ENCODE data around the gene STXBP2.

Gene STXBP2

DNA sequence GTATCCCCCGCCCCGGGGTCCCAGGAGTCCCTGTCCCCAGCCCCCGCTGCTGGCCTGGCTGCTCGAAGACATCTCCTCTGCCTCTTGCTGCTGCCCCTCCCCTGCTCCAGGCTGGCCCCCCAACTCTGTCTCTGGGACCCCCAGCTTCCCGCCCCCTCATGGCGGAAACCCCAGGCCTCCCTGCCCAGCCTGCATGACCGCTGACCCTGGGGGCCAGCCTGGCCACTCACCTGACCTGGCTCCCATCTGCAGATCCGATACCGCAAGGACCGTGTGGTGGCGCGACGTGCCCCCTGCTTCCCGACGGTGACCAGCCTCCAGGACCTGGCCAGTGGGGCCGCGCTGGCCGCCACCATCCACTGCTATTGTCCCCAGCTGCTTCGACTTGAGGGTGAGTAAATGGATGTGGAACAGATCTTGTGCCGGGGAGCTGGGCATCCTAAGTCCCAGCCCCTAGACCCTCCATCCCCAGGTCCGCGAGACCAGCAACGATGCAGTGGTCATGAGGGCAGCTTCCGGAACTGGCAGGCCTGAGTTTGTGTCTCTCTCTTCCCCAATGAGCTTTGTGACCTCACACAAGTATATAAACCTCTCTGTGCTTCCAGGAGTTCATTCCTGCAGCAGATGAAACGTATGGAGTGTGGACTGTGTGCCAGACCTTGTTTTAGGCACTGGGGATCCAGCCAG is 28.9 kb upstream of the STXBP2 start:
- no peak for ATAC-seq
- H3K4me3 Mint-ChIP-seq: no peak overlapping the region
- peaks cover 6% of the 10 kb centered on the region for H3K4me1 Mint-ChIP-seq
- H3K27ac Mint-ChIP-seq: no peak overlapping the region
- peaks cover 5% of the 10 kb centered on the region for H3K36me3 Mint-ChIP-seq
- H3K9me3 Mint-ChIP-seq: peaks cover 5% of the 10 kb centered on the region
- H3K27me3 Mint-ChIP-seq: peaks cover 37% of the 10 kb centered on the region

DNA sequence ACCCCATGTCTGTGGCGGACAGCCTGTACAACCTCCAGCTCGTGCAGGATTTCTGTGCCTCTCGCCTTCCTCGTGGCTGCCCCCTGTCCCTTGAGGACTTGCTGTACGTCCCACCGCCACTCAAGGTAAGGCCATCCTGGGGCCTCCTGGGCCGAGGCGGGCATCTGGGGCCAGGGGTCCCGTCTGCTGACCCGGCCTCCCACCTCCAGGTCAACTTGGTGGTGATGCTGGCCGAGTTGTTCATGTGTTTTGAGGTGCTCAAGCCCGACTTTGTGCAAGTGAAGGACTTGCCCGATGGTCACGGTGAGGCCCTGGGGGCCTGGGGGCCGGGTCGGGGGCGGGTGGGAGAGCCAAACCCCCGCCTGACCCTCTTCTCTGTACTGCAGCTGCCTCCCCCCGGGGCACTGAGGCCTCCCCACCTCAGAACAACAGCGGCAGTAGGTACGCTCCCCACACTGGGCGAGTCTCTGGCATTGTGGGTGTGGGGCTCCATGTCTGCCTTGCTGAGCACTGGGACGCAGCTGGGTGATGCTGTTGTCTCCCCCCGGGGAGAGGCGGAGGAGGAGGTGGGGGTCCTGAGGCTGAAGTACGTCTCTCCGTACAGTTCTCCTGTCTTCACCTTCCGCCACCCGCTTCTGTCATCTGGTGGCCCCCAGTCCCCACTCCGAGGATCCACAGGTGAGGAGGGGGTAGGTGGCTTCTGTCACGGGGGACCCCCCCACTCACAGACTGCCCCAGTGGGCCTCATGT is 26.2 kb upstream of the STXBP2 start:
- H3K27ac Mint-ChIP-seq: no peak overlapping the region

DNA sequence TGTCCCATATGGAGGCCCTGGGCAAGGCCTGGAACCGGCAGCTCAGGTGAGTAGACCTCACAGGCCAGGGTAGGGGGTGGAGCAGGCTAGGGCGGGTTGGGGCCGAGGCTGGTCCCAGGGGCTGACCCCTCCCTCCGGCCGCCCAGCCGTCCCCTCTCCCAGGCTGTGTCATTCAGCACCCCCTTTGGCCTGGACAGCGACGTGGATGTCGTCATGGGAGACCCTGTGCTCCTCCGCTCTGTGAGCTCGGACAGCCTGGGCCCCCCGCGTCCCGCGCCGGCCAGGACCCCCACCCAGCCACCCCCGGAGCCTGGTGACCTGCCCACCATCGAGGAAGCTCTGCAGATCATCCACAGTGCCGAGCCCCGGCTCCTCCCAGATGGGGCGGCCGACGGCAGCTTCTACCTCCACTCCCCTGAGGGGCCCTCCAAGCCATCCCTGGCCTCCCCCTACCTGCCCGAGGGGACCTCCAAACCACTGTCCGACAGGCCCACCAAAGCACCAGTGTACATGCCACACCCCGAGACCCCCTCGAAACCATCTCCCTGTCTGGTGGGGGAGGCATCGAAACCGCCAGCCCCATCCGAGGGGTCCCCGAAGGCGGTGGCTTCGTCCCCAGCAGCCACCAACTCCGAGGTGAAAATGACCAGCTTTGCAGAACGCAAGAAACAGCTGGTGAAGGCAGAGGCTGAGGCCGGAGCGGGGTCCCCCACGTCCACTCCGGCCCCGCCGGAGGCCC is 25.2 kb upstream of the STXBP2 start:
- H3K4me3 Mint-ChIP-seq: no peak overlapping the region
- H3K4me1 Mint-ChIP-seq: no peaks in the 10 kb centered on the region
- no peaks in the 10 kb centered on the region for H3K9me3 Mint-ChIP-seq
- ATAC-seq: no peak
- H3K27ac Mint-ChIP-seq: no peak overlapping the region
- H3K27me3 Mint-ChIP-seq: peaks cover 5% of the 10 kb centered on the region
- peaks cover 5% of the 10 kb centered on the region for H3K36me3 Mint-ChIP-seq

More for the DNA sequence above, 26.2 kb upstream of the STXBP2 start:
- ATAC-seq: no peak
- Mint-ChIP-seq H3K27me3 (peaks cover 12% of the 10 kb centered on the region), H3K4me3 (no peak overlapping the region), H3K4me1 (peaks cover 2% of the 10 kb centered on the region), H3K9me3 (peaks cover 2% of the 10 kb centered on the region), H3K36me3 (peaks cover 2% of the 10 kb centered on the region)

DNA sequence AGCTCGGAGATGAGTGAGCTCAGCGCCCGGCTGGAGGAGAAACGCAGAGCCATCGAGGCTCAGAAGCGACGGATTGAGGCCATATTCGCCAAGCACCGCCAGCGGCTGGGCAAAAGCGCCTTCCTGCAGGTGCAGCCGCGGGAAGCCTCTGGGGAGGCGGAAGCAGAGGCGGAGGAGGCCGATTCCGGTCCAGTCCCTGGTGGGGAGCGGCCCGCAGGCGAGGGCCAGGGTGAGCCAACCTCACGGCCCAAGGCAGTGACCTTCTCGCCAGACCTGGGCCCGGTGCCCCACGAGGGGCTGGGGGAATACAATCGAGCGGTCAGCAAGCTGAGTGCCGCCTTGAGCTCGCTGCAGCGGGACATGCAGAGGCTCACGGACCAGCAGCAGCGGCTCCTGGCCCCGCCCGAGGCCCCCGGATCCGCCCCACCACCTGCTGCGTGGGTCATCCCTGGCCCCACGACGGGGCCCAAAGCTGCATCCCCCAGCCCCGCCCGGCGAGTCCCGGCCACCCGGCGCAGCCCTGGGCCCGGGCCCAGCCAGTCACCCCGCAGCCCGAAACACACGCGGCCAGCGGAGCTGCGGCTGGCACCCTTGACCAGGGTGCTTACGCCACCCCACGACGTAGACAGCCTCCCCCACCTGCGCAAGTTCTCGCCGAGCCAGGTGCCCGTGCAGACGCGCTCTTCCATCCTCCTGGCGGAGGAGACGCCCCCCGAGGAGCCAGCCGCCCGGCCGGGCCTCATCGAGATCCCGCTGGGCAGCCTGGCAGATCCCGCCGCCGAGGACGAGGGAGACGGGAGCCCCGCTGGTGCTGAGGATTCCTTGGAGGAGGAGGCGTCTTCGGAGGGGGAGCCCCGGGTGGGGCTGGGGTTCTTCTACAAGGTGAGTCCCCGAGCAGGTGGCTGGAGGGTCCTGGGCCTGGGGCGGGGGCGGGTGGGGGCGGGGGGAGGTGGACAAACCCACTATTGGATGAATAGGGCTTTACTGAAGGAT is 24.3 kb upstream of the STXBP2 start:
- no peak overlapping the region for H3K4me3 Mint-ChIP-seq
- H3K27ac Mint-ChIP-seq: no peak overlapping the region
- peaks cover 14% of the 10 kb centered on the region for H3K36me3 Mint-ChIP-seq
- no peak for ATAC-seq
- H3K4me1 Mint-ChIP-seq: no peaks in the 10 kb centered on the region
- no peaks in the 10 kb centered on the region for H3K27me3 Mint-ChIP-seq
- H3K9me3 Mint-ChIP-seq: no peaks in the 10 kb centered on the region

DNA sequence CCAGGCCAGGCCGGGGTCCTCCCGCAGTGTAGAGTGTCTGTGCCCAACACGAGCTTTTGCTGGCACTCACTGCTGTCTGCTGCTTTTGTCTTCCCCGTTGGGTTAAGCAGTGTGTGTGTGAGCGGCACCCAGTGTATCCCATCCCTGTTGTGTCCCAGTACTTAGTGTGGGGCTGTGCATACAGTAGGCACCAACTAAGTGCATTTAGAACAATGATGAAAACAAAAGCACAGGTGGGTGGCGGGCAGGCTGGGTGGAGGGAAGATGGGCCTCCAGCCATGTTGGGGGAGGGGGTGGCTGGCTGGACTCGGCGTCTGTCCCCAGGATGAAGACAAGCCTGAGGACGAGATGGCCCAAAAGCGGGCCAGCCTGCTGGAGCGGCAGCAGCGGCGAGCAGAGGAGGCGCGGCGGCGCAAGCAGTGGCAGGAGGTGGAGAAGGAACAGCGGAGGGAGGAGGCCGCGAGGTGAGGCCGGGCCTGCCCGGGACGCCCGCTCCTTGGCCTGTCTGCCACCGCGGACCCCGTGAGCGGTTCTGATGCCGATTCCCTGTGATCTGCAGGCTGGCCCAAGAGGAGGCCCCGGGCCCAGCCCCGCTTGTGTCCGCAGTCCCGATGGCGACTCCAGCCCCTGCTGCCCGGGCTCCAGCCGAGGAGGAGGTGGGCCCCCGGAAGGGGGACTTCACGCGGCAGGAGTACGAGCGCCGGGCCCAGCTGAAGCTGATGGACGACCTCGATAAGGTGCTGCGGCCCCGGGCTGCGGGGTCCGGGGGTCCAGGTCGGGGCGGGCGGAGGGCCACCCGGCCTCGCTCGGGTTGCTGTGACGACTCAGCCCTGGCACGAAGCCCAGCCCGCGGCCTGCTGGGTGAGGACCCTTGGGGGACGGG is 21.8 kb upstream of the STXBP2 start:
- Mint-ChIP-seq H3K27me3 (no peaks in the 10 kb centered on the region), H3K27ac (no peak overlapping the region), H3K9me3 (no peaks in the 10 kb centered on the region), H3K36me3 (peaks cover 38% of the 10 kb centered on the region), H3K4me3 (no peak overlapping the region), H3K4me1 (no peaks in the 10 kb centered on the region)
- no peak for ATAC-seq

DNA sequence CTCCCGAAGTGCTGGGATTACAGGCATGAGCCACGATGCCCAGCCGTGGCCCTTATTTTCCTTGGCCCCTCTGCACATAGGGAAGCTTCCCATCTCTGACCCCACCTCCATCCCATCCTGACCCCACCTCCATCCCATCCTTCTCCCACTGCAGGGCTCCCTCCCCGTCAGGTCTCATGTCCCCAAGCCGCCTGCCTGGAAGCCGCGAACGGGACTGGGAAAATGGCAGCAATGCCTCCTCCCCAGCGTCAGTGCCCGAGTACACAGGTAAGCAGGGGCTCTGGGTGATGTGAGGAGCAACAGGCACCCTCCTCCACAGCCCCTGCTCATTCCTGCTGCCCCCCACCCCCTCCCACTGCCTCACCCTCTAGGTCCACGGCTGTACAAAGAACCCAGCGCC is 19.7 kb upstream of the STXBP2 start:
- H3K36me3 Mint-ChIP-seq: peaks cover 57% of the 10 kb centered on the region
- no peaks in the 10 kb centered on the region for H3K9me3 Mint-ChIP-seq
- no peaks in the 10 kb centered on the region for H3K27me3 Mint-ChIP-seq
- H3K27ac Mint-ChIP-seq: no peak overlapping the region
- no peak overlapping the region for H3K4me3 Mint-ChIP-seq
- H3K4me1 Mint-ChIP-seq: no peaks in the 10 kb centered on the region
- ATAC-seq: no peak

DNA sequence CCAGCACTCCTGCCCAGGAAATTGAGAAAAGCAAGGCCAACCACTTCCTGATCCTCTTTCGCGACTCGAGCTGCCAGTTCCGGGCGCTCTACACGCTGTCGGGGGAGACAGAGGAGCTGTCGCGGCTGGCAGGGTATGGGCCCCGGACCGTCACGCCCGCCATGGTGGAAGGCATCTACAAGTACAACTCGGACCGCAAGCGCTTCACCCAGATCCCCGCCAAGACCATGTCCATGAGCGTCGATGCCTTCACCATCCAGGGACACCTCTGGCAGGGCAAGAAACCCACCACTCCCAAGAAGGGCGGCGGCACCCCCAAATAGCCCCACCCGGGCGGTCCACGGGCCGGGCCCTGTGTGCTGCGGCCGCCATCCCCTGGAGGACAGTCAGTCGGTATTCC is 19.2 kb upstream of the STXBP2 start:
- Mint-ChIP-seq H3K9me3 (no peaks in the 10 kb centered on the region), H3K36me3 (peaks cover 61% of the 10 kb centered on the region), H3K27me3 (no peaks in the 10 kb centered on the region), H3K4me3 (no peak overlapping the region), H3K4me1 (no peaks in the 10 kb centered on the region), H3K27ac (no peak overlapping the region)
- ATAC-seq: peak; percentile 22

DNA sequence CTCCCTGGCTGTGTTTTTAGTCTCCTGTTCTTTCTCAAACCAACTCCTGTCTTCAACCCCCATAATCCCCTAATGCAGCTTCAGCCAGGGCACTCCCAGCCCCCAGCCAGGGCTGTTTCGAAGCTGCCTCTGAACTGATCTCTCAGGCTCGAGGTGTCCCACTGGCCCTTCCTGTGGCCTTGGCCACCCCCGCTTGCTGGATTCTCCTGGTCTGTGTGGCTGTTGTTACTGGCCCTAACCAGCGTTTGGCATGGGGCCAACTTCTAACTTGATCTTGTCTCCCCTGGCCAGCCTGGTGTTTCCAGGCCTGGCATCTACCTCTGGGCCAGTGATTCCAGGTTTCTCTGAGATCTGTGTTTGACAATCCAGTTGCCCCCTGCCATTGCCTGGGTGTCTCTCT is 18.6 kb upstream of the STXBP2 start:
- H3K27ac Mint-ChIP-seq: no peak overlapping the region
- no peak overlapping the region for H3K4me3 Mint-ChIP-seq
- no peak for ATAC-seq
- peaks cover 67% of the 10 kb centered on the region for H3K36me3 Mint-ChIP-seq
- H3K9me3 Mint-ChIP-seq: no peaks in the 10 kb centered on the region
- H3K4me1 Mint-ChIP-seq: no peaks in the 10 kb centered on the region
- no peaks in the 10 kb centered on the region for H3K27me3 Mint-ChIP-seq

DNA sequence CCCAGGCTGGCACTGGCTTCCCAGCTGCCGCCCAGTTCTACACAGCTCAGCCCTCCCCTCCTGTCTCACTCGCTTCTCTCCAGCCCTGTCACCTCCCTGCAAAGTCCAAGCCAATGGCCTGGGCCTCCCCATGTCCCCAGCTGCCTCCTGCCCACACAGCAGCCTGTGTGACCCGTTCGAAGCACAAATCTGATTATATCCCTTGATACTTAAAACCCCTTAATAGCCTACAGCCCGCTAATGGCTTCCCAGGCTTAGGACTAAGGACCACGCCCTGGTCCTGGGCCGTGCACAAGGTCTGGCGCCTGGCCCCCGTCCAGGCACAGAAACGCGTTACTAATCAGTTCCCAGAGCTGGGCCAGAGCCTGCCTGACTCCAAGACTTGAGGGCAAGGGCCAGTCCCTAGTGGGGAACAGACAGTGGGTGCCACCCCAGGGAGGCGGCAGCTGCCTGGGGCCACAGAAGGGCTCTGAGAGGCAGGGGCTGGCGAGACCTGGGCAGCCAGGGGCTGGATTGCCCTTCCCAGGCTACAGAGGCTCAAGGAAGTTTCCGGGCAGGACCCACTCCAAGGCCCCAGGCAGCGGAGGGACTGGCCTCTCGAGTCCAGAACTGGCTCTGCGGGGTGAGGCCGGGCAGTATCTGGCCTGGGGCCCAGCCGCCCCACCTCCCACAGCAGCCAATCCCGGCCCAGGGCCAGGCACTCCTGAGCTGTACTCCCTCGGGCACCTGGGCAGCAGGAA is 18.0 kb upstream of the STXBP2 start:
- H3K36me3 Mint-ChIP-seq: peaks cover 69% of the 10 kb centered on the region
- no peaks in the 10 kb centered on the region for H3K27me3 Mint-ChIP-seq
- no peaks in the 10 kb centered on the region for H3K9me3 Mint-ChIP-seq
- no peaks in the 10 kb centered on the region for H3K4me1 Mint-ChIP-seq
- ATAC-seq: no peak
- H3K27ac Mint-ChIP-seq: no peak overlapping the region
- H3K4me3 Mint-ChIP-seq: no peak overlapping the region

DNA sequence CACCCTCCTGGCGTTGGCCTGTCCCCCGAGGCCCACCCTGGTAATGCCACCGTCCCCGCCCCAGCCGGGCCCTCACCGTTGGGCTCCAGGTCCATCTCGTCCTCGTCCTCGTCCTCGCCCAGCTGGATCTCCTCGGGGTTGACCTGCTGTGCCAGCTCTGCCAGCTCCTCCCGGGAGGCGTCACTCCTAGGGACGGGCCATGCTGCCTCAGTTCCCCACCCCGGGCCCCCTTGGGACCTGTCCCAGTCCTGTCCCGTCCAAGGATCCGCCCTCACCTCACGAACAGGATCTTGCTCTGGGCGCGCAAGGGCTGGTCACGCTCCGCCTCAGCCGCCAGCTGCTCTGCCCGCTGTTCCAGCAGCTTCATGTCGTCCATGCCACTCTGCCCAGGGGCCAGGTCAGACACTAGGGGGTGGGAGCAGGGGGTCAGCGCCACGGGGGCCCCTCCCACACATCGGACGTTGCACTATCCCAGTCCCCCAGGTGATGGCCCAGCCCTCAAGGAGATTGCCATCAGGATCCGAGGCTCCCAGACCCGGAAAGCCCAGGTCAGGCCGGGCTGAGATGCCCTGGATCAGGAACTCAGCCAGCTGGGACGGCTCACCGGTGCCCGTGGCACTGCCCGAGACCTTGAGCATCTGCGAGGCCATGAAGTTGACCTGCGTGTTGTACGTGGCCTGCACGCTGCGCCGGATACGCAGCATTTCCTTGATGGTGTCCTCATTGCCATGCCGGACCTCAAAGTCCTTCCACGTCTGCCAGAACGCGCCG is 17.1 kb upstream of the STXBP2 start:
- no peak overlapping the region for H3K27ac Mint-ChIP-seq

DNA sequence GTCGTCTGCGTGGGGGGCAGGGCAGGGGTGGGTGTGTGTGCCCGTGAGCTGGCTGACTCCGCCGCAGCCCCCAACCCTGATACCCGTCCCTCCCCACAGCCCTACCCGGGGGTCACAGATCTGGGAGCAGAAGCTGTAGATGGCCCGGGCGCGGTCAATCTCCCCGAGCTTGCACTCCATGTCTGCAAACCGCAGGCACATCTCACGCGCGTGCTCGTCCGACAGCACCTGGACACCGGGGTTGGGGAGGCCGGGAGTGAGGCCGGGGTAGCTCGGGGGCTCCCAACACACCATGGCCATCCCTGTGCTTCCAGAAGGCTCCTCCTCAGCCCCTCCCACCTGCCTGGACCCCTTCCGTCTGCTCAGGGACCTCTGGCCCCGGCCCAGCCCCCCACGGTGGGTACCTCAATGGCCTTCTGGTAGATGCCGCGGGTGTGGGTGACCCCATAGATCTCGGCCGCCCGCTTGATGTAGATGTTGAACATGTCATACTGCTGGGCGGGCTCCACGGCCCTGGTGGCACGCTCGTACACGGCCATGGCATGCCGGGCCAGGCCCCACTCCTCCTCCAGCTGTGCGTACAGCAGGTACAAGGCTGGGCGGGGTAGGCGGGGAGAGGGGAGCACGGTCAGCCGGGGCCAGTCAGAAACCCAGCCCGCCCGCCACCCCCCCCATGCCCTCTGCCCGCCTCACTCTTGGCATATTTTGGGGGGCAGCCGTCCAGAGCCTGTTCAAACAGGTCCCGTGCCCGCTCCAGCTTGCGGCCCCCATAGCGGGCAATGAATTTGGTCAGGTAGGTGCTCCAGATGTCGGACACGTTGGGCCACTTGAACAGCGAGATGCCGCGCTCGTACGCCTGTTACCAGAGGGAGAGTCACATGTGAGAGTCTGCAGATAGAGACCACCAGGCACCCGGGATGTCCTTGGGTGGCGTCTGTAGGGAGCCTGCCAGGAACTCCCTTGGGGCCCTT is 16.2 kb upstream of the STXBP2 start:
- H3K27ac Mint-ChIP-seq: no peak overlapping the region
- no peak overlapping the region for H3K4me3 Mint-ChIP-seq
- ATAC-seq: no peak
- H3K36me3 Mint-ChIP-seq: peaks cover 82% of the 10 kb centered on the region
- H3K4me1 Mint-ChIP-seq: no peaks in the 10 kb centered on the region
- no peaks in the 10 kb centered on the region for H3K9me3 Mint-ChIP-seq
- H3K27me3 Mint-ChIP-seq: no peaks in the 10 kb centered on the region

More for the DNA sequence above, 17.1 kb upstream of the STXBP2 start:
- Mint-ChIP-seq H3K36me3 (peaks cover 77% of the 10 kb centered on the region), H3K4me1 (no peaks in the 10 kb centered on the region), H3K27me3 (no peaks in the 10 kb centered on the region), H3K4me3 (no peak overlapping the region), H3K9me3 (no peaks in the 10 kb centered on the region)
- ATAC-seq: no peak
